Neural progenitor cell (in vitro differentiated cells): Measurements from ENCODE around the gene ZFAND2B.

Experiments
- EZH2 ChIP-seq: fragments of 200-600 bp; sonication (generic); IDR thresholded peaks from 2 replicates; pipeline ENCODE4 v1.6.1; 2017; ENCODE audit warnings: antibody characterized with exemption, mild to moderate bottlenecking, moderate library complexity
- EZH2phosphoT487 ChIP-seq: fragments of 200-600 bp; sonication (generic); IDR thresholded peaks from 2 replicates; pipeline ENCODE4 v1.6.1; 2017; ENCODE audit warnings: antibody characterized with exemption
- TF ChIP-seq, protein P1 (sequence below): fragments of 200-600 bp; sonication (generic); IDR thresholded peaks from 2 replicates; pipeline ENCODE4 v1.5.1; 2017; ENCODE audit warnings: antibody characterized with exemption, mild to moderate bottlenecking

DNA sequence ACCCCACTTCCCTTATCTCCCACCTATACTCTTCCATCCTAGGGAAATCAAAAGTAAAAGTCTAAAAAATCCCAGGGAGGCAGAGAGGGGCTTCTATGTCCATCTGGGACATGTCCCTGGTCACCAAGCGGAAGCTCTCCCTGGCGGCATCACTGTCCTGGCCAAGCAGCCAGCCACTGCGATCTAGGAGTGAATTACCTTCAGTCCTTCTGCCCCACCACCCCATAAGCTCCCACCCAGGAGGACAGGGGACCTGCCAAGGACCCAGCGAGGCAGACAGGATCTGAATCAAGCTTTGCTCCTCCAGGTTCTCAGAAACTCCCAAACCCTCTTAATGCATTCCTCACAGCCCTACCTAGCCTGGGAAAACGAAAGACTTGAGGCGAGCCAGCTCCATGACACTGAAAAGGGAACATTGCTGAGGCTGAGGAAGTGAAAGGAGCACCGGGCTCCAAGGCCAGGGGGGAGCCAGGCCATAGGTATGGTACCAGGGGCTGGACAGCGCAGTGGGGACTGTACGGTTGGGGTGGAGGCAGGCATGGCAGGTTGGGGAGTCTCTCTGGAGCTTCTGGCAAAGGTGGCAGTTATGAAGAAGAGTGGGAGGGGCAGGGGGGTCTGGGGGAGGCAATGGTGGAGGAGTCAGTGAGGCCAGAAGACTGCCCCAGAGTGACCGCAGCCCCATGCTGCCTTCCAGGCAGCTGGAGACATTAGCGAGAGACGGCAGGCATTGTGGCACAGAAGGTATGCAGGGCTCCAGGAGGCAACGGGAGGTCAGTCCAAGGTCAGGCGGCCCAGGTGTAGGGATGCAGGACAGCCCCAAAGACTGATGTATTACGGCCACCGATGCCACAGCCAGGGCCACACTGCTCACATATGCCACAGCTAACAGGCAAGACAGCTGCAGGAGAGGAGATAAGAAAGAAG lies 34.1 kb upstream of the ZFAND2B start:
- TF ChIP-seq, protein P1, sequence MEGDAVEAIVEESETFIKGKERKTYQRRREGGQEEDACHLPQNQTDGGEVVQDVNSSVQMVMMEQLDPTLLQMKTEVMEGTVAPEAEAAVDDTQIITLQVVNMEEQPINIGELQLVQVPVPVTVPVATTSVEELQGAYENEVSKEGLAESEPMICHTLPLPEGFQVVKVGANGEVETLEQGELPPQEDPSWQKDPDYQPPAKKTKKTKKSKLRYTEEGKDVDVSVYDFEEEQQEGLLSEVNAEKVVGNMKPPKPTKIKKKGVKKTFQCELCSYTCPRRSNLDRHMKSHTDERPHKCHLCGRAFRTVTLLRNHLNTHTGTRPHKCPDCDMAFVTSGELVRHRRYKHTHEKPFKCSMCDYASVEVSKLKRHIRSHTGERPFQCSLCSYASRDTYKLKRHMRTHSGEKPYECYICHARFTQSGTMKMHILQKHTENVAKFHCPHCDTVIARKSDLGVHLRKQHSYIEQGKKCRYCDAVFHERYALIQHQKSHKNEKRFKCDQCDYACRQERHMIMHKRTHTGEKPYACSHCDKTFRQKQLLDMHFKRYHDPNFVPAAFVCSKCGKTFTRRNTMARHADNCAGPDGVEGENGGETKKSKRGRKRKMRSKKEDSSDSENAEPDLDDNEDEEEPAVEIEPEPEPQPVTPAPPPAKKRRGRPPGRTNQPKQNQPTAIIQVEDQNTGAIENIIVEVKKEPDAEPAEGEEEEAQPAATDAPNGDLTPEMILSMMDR = no peak
- TF ChIP-seq EZH2phosphoT487 = no peak
- TF ChIP-seq EZH2 = no peak
